Psoas muscle (tissue), 8 donors: Measurements from ENCODE around the gene ARL15. TPM values are rescaled to one million over a fixed set of nuclear protein-coding genes. Genes with fewer than 3 reads are reported as not detected.

Experiments
- ATAC-seq, 4 donors: fragments of 200-7000 bp; cut with Tn5 transposase; one replicate each; pipeline ENCODE4 v1.9.1; 2020; ENCODE audit warnings: moderate library complexity in 3 of 4, mild to moderate bottlenecking in 2 of 4
- DNase-seq, 2 donors: peaks; one replicate each; pipeline ENCODE4 v3.0.0-alpha.2; 2020
- H3K27ac ChIP-seq: fragments of 200-600 bp; one replicate; pipeline ENCODE4 v1.8.0; 2022
- H3K27me3 ChIP-seq, 3 donors: fragments of 200-600 bp in 1 of 3; one replicate each; pipeline versions ENCODE4 v1.6.1 to v1.8.0; 2013 to 2022; ENCODE audit warnings: low read length in 2 of 3, mild to moderate bottlenecking in 2 of 3, moderate library complexity in 1 of 3; ENCODE audit not compliant: insufficient read depth in 3 of 3
- H3K36me3 ChIP-seq, 2 donors: fragments of 200-600 bp in 1 of 2; one replicate each; pipeline versions ENCODE4 v1.6.1 to v1.8.0; 2013 to 2022; ENCODE audit warnings: low read depth in 1 of 2, mild to moderate bottlenecking in 1 of 2, moderate library complexity in 1 of 2; ENCODE audit not compliant: insufficient read depth in 1 of 2
- H3K4me1 ChIP-seq: fragments of 200-600 bp; one replicate; pipeline ENCODE4 v1.8.0; 2022
- H3K4me3 ChIP-seq: fragments of 200-600 bp; one replicate; pipeline ENCODE4 v1.8.0; 2022; ENCODE audit warnings: mild to moderate bottlenecking
- H3K9me3 ChIP-seq: fragments of 200-600 bp; one replicate; pipeline ENCODE4 v1.8.0; 2022
- WGBS, 3 donors: extraction: QIAGEN DNeasy Blood & Tissue Kit; methylation state at CpG; one replicate each; pipeline versions ENCODE4 v1.1.6 to v1.1.7; 2013; 5-methylcytosine and 5-hydroxymethylcytosine counted together
- intact Hi-C, 2 donors: fragments of 100-400 bp; cut with DNase I; formaldehyde crosslinking; loops; one replicate each; pipeline versions ENCODE4 v1.11.0 to v1.14.2; 2022
- polyA plus RNA-seq, 3 donors: library from polyadenylated mRNA; stranded (reverse); fragments of 200-250 nt; gene quantifications; one replicate each; pipeline ENCODE4 v1.2.3, GENCODE V29; 2013
- total RNA-seq, 4 donors: library from RNA; stranded (reverse); fragmentation: NEBNext Ultra II Directional in 2 of 4; extraction: Animal tissue kit (Norgen Biotek cat#: 25700) in 2 of 4; gene quantifications; one replicate each; pipeline versions ENCODE4 v1.2.1 to v1.2.4, GENCODE V29; 2021 to 2023
- TF ChIP-seq, protein P1 (sequence below): fragments of 200-600 bp; IDR thresholded peaks from one replicate; pipeline ENCODE4 v1.8.0; 2022; ENCODE audit warnings: antibody characterized with exemption
- donor health status: healthy with polysubstance abuse.
- donor health status: DM: no; HTN: no; CAD: no; lungs with moderate emphysema.
- donor health status: Bipolar disorder and iron deficiency.
- donor health status: healthy.
- donor health status: DM: yes; HTN: yes; CAD: no.
- donor health status: DM: no; HTN: no; CAD: no.
- donor health status: DM: no; HTN: no; CAD: no.
- donor health status: DM: yes; HTN: yes; CAD: no.

The ARL15 gene
- total and polyA plus RNA-seq, 7 donors: 2.5 to 8.9 (median 4.6) TPM

- H3K36me3 ChIP-seq: no peaks in the 10 kb centered on the region
- no peaks in the 10 kb centered on the region for H3K4me1 ChIP-seq
- DNase-seq (no peak), ATAC-seq (no peak)
- H3K4me3 ChIP-seq: no peak overlapping the region
- WGBS, 3 donors: 74 to 83% (median 82%) methylated on average over 4 of the region's 4 CpGs
- no peaks in the 10 kb centered on the region for H3K9me3 ChIP-seq
- intact Hi-C loops: no loop called here
- TF ChIP-seq, protein P1, sequence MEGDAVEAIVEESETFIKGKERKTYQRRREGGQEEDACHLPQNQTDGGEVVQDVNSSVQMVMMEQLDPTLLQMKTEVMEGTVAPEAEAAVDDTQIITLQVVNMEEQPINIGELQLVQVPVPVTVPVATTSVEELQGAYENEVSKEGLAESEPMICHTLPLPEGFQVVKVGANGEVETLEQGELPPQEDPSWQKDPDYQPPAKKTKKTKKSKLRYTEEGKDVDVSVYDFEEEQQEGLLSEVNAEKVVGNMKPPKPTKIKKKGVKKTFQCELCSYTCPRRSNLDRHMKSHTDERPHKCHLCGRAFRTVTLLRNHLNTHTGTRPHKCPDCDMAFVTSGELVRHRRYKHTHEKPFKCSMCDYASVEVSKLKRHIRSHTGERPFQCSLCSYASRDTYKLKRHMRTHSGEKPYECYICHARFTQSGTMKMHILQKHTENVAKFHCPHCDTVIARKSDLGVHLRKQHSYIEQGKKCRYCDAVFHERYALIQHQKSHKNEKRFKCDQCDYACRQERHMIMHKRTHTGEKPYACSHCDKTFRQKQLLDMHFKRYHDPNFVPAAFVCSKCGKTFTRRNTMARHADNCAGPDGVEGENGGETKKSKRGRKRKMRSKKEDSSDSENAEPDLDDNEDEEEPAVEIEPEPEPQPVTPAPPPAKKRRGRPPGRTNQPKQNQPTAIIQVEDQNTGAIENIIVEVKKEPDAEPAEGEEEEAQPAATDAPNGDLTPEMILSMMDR: no peak
- no peaks in the 10 kb centered on the region for H3K27me3 ChIP-seq
- H3K27ac ChIP-seq: no peak overlapping the region
Measured at GRCh38 chr5:54159153-54159892, 151.1 kb downstream of the ARL15 start.

GRCh38 chr5:54156577-54156976 lies 153.8 kb downstream of the ARL15 start:
- DNase-seq (no peak), ATAC-seq (no peak)
- H3K4me3 ChIP-seq: no peak overlapping the region
- WGBS, 3 donors: 88 to 93% (median 93%) methylated on average over 1 of the region's 1 CpG
- TF ChIP-seq, protein P1: no peak
- no peaks in the 10 kb centered on the region for H3K9me3 ChIP-seq
- H3K4me1 ChIP-seq: no peaks in the 10 kb centered on the region
- intact Hi-C loops: no loop called here
- no peaks in the 10 kb centered on the region for H3K27me3 ChIP-seq
- H3K27ac ChIP-seq: no peak overlapping the region
- H3K36me3 ChIP-seq: no peaks in the 10 kb centered on the region

GRCh38 chr5:54150841-54151240 lies 159.5 kb downstream of the ARL15 start:
- WGBS, 3 donors: 94 to 100% (median 96%) methylated on average over 1 of the region's 1 CpG
- Histone ChIP-seq H3K36me3 (no peaks in the 10 kb centered on the region), H3K9me3 (no peaks in the 10 kb centered on the region), H3K4me1 (no peaks in the 10 kb centered on the region), H3K27ac (no peak overlapping the region), H3K27me3 (no peaks in the 10 kb centered on the region), H3K4me3 (no peak overlapping the region)
- ATAC-seq: no peak
- TF ChIP-seq, protein P1: no peak
- DNase-seq: no peak
- intact Hi-C loops: no loop called here

GRCh38 chr5:54148858-54149257 lies 161.5 kb downstream of the ARL15 start:
- TF ChIP-seq, protein P1: no peak
- ATAC-seq: no peak
- 67 to 83% (median 81%) methylated on average over 2 of the region's 2 CpGs for WGBS, 3 donors
- no peaks in the 10 kb centered on the region for H3K27me3 ChIP-seq
- intact Hi-C loops: no loop called here
- no peak for DNase-seq
- no peaks in the 10 kb centered on the region for H3K36me3 ChIP-seq
- H3K27ac ChIP-seq: no peak overlapping the region
- H3K9me3 ChIP-seq: no peaks in the 10 kb centered on the region
- H3K4me3 ChIP-seq: no peak overlapping the region
- H3K4me1 ChIP-seq: no peaks in the 10 kb centered on the region
